Stimulated activated CD8-positive, alpha-beta memory T cell treated with anti-CD3 and anti-CD28 coated beads, Interleukin-7, amount 100 ng/mL, for 1 hour (primary cell): ENCODE measurements around the gene TM9SF4.
"Not testable (repeated sequence)": the region's sequence is repeated elsewhere in the genome, so short reads cannot be mapped to it uniquely, and the experiment has no call there.

ENCODE experiments used
- DNase-seq, 2 donors: peaks; one replicate each; pipeline ENCODE4 v3.0.0-alpha.2; 2020; ENCODE audit warnings: low read depth in 2 of 2

Gene TM9SF4

DNA sequence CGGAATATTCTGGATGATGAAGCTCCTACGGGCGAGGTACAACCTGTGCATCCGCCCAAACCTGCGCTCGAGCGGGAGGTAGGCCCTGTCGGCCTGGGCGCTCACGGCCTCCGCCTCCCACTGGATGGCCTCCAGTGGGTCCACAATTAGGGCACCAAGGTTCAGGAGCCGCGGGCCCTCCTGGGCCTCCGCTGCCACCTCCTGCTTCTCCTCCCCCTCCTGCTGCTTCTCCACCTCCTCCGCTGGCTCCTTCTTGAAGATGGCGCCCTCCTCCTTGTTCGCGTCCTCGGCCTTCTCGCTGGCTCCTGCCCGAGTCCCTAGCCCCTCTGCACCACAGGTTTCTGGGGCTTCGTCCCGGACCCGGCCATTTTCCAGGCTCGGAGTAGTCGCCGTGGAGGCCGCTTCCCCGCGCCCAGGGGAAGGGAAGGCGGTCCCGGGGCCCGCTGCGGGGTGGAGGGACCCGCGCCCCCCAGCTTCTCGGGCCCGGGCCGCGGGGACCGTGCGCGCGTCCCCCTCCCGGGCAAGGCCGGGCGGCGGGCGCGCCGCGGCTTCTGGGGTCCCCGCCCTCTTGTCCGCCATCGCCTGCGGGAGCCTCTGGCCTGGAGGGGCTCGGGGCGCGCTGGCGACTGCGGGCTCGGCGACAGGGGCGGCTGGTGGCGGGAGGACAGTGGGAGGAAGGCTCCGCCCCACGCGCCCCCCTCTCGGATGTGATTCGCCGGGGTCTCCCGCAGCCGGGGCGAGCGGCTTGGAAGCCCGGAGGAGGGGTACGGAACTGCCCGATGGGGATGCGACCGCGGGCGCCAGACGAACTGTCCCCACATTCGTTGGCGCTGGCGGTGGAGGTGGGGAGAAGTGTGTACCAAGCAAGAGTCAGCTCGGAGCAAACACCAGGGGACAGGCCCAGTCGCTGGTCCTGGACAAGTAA lies 80.4 kb downstream of the TM9SF4 start:
- DNase-seq, result peak in 1 of 2 donors; percentile 13

DNA sequence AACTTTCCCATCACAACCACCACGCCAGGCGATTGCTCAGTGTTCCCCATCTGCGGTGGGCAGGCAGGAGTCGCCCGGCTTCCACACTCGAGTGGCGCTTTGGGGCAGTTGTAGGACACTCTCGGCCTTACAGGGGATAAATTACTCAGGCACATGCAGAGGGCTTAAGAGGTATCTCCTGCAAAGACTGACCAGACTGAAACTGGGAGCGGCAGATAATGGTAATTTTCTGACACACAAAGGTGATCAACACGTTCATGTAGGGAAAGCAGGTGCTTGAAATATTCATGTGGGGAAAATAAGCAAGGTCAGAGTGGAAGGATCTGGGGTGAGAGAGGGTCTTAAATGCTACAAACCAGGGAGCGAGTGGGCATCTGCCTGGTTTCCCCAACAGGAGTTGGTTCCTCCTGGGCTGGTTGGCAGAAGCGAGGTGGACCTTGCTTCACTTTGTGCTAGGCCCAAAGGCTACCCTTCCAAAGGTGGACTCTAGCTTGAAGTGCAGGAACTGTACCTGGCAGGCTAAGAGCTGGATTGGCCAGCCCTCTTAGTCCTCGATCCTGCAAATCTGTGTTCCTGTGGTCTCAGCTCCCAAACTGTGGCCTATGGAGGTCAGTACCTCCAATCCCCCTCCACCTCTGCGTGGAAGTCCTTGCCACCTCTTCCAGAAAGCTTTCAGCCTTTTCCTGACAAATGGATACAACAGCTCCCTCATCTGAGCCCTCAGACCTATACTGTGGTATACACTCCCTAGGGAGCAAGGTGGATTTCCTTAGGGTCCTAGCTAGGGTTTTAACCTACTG lies 81.3 kb downstream of the TM9SF4 start:
- DNase-seq, result no peak

DNA sequence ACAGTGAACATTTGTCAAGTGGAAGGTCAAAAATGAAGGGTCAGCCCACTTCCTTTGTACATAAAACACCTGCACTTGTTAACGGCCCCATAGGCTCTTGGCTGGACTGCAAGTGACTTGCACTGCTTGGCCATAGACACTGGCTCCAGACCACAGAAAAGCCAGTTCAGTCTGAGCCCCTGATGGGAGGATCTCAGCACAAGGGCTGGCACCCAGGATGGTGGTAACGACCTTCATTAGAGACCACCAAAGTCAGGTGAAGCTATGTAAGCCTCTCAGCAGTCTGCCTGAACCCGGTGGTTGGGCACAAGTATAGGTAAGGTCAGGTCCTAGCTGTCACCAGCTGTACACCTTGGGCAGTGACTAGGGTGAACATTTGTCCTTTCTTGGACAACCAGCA lies 81.9 kb downstream of the TM9SF4 start:
- DNase-seq, result no peak

DNA sequence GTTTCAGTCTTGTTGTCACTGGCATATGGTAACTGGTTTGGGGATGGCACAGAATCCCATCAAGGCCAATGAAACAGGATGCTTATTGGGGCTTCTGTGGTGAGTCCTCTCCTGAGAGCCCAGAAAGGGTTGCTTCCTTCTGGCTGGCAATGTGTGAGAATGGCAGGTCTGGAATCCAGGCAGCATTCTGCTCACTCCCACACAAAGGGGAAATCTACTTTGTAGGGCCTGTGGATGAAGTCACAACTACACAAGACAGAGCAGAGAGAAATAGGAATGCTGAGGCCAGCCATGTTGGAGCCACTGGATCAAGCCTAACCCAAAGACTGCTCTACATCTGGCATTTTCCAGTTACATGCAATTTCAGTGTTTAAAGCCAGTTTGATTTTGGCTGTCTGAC lies 82.4 kb downstream of the TM9SF4 start:
- DNase-seq, result no peak

DNA sequence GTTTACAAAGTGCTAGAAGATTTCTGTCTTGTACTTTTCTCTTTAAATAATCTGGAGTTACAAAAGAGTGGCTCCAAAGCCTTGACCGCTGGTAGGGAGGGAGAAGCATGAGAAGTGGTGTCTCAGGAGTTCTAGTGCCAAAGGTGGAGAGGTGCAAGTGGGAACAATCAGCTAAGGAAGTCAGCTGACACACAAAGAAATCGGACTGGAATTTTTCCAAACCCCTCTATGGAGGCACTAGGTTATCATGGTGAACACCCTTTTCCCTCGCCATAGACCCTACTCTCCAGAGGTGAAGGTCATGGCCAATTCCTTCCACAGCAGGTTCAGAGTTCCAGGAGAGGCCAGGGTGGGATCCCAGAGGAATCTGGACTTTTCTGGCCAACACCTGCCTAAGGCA lies 83.2 kb downstream of the TM9SF4 start:
- no peak for DNase-seq

DNA sequence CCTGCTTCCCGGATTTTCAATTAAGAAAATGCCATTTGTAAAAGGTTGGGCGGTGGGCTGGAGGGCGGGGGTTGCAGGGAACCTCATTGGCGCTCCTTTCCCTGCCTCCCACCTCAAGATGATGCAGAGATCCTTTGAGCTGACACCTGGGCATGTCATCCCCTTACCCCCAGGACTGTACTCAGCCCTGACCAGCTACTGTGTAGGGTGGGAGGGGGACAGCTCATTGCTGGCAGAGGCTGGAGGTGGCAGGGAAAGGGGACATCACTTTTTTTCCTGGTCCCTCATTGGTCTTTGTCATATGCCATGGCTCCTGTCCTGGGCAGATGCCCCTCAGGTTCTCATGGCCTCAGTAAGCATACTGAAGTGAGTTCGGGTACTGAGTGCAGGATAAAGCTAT lies 83.8 kb downstream of the TM9SF4 start:
- not testable (repeated sequence) for DNase-seq

DNA sequence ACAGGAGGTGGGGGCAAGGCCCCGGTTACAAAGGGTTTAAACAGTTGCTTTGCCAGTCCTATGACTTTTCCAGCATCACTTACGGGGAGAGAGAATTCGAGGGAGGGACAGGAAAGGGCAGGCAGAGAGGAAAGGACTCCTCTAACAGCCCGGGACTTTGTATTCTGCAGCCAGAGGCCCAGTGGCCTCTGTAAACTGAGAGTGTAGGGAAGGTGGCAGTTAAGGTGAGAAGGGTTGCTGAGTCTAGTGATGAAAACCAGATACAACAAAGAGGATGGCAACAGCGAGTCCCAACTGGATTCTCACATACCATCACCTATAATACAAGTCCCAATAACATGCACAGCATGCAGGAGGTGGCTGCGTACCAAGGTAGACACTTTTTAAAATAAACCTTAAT lies 84.5 kb downstream of the TM9SF4 start:
- DNase-seq, result no peak

DNA sequence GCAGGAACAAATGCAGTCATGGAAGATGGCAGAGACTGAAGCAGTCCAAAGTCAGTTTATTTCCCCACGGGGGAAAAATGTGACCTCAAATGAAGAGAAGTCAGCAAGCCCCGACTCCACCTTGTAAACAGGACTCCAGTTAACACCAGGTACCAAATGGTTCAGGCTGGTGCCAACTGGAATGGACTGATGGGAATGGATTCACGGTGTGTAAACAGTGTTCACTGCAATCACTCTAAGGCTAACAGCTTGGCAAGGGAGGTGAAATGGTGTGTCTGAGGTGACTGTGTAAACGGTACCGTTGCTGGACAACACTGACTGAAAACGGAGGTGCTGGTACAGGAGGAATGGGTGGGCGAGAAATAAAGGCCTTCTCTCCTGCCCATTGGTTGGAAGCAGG lies 86.1 kb downstream of the TM9SF4 start:
- DNase-seq, result no peak

DNA sequence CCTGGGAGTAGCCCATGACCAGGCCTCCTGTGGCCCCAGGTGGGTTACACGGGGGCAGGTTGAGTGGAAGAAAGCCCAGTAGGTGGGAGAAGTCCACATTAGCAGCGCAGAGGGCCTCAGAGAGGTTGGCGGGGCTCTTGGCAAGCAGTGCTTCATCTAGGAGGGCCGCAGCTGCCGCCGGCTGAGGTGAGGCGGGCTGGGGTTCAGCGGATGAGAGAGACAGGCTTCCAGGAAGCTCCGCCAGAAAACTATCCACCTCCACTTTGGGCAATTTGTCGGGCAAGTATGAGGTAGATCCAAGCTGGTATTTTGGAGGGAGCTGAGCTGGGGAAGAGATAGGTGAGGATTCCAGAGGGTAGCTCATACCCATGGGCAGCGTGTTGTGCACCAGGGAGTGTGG lies 87.1 kb downstream of the TM9SF4 start:
- not testable (repeated sequence) for DNase-seq

DNA sequence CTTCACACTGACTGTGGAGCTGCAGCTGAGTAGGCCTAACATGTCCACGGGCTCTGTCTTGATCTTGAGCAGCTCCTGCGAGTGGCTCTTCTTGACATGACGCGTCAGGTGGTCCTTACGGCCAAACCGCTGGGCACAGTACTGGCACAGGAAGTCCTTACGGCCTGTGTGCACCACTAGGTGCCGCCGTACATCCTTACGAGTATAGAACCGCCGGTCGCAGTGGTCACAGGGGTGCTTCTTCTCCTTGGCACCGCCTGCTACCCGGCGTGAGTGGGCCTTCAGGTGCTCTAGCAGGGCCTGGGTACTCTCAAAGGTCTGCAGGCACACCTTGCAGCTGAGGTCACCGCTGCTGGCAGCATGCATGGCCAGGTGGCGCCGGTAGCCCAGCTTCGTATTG lies 87.6 kb downstream of the TM9SF4 start:
- not testable (repeated sequence) for DNase-seq

DNA sequence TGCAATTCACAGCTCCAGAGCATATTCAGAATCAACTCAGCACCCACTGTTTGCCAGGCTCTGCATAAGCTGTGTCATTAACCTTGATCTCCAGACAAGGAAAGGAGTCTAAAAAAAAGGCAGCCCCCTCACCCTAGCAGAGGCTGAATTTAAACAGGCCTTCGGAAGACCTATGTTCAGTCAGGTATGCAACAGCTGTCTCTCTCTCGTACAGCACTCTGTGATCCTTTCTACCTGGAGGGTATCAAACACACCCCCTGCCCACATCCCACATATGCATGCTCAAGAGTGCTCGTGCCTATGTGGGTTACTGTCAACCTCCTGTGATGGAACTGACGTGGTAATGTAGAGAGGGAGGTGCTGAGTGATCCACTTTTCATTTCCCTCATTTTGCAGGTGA lies 89.5 kb downstream of the TM9SF4 start:
- DNase-seq, result no peak

DNA sequence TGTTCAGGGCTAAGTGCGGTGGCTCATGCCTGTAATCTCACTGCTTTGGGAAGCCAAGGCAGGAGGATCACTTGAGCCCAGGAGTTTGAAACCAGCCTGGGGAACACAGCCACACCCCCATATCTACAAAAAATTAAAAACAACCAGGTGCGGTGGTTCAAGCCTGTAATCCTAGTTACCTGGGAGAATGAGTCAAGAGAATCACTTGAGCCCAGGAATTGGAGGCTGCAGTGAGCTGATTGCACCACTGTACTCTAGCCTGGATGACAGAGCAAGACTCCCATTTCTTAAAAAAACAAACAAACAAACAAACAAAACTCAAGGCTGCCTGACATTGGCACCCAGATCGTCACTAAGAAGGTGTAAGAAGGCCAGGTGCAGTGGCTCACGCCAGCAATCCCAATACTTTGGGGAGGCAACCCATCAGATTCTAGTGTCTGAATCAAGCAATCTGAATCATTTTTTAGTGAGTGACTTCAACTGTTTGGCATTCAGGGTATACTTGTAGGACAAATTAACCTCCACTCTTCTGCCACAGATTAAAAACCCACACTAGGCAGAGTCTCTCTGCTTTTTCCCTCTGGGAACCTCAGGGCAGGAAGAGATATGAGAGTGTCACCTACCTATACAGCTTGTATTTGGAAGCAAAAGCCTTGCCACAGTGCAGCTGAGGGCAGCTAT lies 91.9 kb downstream of the TM9SF4 start:
- no peak for DNase-seq

DNA sequence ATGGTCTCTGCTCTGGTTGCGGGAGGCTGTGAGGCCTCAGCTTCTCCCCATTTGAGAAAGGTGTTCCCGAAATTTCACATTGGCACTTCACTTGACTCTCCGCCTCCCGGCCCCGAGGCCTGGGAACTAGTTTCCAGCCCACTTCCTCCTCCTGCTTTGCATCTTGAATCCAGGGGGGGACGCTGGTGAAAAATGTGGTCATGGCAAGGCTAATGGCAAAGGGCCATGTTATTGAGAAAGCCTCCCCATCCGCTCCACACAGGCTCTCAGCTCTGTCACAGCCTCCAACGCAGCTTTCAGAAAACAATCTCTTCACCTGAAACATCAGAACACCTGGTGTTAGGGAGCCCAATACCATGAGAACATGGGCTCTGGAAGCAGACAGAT lies 92.5 kb downstream of the TM9SF4 start:
- no peak for DNase-seq

DNA sequence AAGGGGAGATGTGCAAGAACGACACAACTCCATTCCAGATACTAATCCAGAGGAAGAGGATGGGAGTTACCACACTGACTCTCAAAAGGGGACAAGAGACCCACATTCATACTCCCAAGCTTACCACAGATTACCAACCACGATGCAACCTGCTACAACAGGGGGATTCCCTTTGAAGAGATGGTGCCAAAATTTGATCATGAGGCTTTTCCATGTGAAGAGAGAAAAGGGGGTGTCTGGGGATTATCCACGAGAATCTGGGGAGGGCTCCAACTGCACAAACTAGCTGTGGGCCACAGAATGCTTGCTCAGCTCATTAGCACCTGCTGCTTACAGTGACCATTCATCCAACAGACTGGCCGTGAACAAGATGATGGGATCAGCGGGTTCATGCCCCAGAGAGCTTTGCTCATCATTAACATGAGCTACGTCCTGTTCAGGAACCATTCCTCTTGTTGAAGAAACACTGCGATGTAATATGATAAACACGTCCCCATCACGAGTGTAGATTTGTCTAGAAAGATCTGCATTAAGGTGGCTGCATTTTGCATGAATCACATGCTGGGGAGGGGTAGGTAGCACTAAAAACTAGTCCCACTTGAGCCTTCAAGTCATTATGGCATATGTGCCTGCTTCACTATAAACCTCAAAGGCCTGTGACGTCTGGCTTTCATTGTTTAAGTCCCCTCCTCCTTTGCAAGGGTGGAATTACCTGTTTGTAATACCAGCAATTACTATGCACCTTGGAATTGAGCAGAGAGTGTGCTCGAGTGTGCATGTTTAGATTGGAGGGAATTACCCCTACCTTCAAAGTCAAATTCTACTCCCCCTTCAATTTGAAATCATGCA lies 94.1 kb downstream of the TM9SF4 start:
- DNase-seq, result no peak

DNA sequence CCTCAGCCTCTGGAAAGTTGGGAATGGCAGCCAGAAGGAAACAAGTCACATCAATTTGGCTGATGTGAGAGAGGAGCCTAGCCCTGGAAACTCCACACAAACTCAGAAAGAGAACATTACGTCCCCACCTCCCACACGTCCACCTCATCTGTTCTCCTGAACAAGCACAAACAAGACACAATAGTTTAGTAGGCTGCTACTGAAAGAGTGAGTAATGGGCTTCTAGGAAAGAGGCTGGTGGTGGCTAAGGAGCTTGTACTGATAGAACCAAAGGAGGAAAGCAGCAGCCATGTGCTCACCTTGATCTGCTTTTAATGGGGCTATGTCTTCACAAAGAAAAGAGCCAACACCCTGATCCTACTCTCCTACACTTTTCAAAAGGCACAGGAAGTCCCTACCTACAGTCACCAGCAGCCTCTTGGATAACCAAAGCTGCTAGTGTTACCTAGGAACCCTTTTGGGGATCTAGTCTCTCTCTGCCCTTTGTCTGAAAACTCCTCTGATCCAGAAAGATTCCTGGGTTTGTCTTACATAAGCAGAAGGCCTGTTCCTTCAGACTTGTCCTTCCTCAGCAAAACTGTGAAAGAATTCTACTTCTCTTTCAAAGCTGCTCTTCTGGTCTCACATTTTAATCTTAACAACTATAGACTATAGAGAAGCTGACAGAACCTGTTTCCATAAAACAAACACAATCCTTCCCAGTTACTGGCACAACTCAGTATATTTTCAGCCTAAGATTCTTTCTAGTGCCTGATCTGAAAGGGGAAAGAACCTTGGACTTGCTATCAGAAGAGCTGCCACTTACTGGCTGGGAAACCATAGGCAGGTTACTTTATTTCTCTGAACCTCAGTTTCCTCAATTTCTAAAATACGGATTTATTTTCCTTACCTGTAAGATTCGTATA lies 94.9 kb downstream of the TM9SF4 start:
- no peak for DNase-seq

DNA sequence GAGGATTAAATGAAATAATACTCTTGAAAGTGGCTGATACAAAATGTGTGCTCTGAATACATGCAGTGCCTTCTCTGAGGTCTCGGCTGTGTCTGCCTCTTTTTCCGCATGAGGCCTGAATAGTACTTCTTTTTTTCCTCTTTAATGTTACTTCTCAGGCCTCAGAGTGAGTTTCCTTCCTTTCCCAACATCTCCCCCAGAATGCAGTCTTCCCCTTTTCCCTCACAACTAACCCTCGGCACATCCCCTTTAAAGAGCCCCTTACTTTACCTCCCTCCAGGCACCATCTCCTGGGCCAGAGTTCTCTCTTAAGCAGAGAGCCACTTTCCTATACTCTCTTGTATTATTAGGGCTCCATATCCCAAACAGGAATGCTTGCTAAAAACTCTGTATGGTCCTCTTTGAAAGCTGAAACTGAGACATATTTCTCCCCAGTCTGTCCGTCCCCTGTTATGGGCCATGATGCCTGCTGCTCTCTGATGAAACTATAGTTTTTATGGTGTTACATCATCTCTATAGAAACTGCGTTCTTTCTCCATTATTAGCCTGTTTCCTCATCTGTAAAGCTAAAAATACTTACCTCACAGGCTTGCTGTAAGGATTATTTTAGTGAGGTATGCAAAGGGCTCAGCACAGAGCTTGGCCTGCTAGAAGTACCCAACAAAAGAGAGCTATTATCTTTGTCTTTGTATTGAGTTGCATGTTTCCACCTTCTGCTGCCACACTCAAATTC lies 95.8 kb downstream of the TM9SF4 start:
- DNase-seq, result no peak

DNA sequence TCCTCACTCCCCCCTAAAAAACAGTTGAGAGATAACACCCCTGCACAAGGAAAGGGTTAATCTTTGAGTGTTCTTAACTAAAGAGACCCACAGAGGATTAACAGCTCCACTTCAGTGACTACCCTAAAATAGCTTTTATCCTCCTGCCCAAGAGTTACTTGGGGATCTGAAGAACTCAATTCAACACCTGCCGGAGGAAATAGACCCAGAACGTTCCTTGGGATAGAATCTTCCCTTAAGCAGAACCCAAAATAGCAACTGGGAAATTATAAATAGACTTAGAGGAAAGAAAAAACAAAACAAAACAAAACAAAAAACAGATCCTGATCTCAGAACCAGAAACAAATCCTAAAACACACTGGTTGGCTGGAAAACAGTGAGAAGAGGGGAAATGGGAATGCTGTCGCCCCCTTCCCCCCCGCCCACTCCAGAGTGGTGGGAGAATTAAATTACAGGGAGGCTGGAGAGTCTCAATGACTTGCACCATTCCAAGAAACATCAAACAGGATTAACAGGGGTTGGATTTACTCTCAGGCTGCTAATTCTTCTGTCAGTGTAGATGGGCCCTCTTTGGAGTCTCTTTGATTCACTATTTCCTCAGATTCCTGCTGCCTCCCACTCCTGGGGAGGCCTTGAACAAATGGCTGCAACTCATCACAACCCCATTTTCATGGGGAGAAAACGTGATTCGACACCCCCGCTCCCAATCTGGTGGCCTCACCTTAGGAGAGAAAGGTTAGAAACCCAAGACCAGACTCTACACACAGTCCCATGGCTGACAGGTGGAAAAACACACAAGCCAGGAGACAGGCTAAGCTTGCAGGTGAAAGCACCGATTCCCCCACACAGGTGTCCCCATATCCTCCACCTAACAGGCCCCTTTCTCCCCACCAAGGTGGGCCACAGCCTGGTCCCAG lies 96.6 kb downstream of the TM9SF4 start:
- no peak for DNase-seq

DNA sequence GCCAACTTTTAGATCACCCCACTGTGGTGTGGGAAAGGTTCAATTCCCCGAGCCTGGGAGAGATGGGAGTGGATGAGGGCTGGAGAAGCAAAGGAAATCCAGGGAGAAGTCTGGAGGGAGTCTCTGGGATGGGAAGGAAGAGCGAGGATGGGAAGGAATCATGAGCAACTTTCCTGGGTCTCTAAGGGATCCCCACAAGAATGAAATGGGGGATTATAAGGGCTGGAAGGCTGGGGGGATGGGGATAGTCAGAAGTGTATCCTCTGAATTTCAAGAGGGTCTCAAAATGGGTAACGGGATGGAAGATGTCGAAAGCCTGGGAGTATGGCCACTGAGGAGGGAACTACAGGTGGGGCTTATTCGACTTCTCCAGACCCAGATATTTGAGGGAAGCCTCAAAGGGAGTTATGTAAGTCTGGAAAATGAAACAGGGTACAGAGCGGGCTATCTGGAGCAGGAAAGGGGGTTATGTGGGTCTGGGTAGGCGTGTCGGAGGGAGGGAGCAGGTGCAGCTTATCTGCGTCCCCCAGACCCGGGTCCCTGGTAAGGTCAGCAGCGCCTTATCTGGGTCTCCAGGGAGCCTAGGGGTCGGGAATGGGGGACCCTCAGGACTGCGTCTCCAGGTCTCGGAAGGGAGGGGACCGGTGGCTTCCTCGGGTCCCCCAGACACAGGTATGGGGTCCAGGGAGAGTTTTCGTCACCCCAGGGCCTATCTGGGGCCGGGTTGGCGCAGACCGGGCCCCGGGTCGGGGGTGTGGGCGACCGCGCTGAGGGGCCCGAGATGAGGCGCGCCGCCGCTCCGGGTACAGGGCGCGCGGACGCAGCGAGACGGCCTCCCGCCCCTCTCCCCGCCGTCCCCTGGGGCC lies 97.5 kb downstream of the TM9SF4 start:
- DNase-seq, result no peak
